ENCODE results near the gene GALNT2. TPM values are rescaled to one million over a fixed set of nuclear protein-coding genes. Genes with fewer than 3 reads are reported as not detected.
A peak's percentile ranks its signal among the peaks of the same experiment; 100 is the strongest.

The GALNT2 gene
- total and polyA plus RNA-seq, 9 of the 15 experiments (the other 6 are each of a cell fraction or from before 2014, with no cell fraction given) = 1.6 to 106 (median 51.9) TPM

DNA sequence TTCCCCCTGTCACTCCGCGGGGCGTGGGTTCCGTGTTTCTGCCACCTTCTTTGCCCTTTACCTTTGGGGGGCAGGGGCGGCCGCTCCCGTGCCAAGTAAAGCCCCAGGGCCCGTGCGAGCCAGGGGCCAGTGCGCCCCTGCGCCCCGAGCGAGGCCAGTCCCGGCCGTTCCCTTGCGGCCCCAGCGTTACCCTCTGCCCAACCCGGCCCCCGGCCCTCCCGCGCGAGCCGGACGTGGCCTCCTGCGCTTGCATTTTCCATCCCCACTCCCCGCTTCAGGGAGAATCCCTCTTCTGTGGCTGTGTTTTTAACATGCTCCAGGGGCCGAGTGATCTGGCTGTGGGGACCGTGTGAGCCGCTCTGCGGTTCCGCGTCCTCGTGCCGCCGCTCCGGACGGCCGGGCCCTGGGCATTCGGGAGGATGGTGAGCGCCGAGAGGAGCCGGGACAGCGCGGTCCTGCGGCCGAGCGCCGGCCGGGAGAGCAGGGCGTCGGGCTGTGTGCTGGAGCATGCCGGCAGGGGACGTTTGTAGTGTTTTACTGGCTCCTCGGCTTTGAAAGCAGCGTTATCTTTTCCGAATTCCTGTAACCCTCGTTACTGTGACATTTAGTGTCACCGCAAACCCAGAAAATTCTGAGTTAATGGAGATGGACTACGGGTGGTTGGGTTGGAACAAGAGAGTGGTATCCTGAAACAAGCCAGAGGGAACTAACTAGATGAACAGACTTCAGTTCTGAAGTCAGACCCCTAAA is 1.0 kb downstream of the GALNT2 start (continued):
- TF ChIP-seq, protein P1, sequence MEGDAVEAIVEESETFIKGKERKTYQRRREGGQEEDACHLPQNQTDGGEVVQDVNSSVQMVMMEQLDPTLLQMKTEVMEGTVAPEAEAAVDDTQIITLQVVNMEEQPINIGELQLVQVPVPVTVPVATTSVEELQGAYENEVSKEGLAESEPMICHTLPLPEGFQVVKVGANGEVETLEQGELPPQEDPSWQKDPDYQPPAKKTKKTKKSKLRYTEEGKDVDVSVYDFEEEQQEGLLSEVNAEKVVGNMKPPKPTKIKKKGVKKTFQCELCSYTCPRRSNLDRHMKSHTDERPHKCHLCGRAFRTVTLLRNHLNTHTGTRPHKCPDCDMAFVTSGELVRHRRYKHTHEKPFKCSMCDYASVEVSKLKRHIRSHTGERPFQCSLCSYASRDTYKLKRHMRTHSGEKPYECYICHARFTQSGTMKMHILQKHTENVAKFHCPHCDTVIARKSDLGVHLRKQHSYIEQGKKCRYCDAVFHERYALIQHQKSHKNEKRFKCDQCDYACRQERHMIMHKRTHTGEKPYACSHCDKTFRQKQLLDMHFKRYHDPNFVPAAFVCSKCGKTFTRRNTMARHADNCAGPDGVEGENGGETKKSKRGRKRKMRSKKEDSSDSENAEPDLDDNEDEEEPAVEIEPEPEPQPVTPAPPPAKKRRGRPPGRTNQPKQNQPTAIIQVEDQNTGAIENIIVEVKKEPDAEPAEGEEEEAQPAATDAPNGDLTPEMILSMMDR (IDR thresholded peaks at IDR 0.05 in 2 of 3, conservative IDR thresholded peaks at IDR 0.05 in 1 of 3; ENCODE audit: insufficient read depth in 2 of 3, low read depth in 1 of 3, low read length in 3 of 3) = peak in 1 of 3 experiments; percentile 34; a peak in 2 of 6 replicates
- TF ChIP-seq CBX2 (IDR thresholded peaks at IDR 0.05; ENCODE audit: insufficient read depth, low read length, poor library complexity, severe bottlenecking) (no peak), ZC3H8 (IDR thresholded peaks at IDR 0.05) (no peak), MECOM (CRISPR knock-in tag; IDR thresholded peaks at IDR 0.05) (no peak), PRMT5 (CRISPR knock-in tag; IDR thresholded peaks at IDR 0.05) (no peak), ZNF24 (IDR thresholded peaks at IDR 0.05) (peak; percentile 90), ZNF444 (CRISPR knock-in tag; IDR thresholded peaks at IDR 0.05) (no peak), SMARCA4 (IDR thresholded peaks at IDR 0.05) (no peak), PURB (CRISPR knock-in tag; IDR thresholded peaks at IDR 0.05; ENCODE audit: low read depth) (no peak), ZNF316 (IDR thresholded peaks at IDR 0.05) (no peak), U2AF2 (optimal IDR thresholded peaks at IDR 0.05; ENCODE audit: low read depth, low read length) (no peak), RFX7 (CRISPR knock-in tag; IDR thresholded peaks at IDR 0.05) (no peak), BACH1 (tag; IDR thresholded peaks at IDR 0.05) (no peak), FOXA1 (IDR thresholded peaks at IDR 0.05; ENCODE audit: borderline replicate concordance) (no peak), MCM3 (IDR thresholded peaks at IDR 0.05) (no peak), PYGO2 (tag; IDR thresholded peaks at IDR 0.05) (no peak), CHD1 (IDR thresholded peaks at IDR 0.05; ENCODE audit: low read length) (no peak), JUN (IDR thresholded peaks at IDR 0.05; ENCODE audit: borderline replicate concordance, low read depth, low read length) (no peak), JUN (CRISPR knock-in tag; IDR thresholded peaks at IDR 0.05; ENCODE audit: borderline replicate concordance) (no peak), IRF2 (CRISPR knock-in tag; IDR thresholded peaks at IDR 0.05) (peak; percentile 46; the same call in 1 of the 2 replicates)
- TF ChIP-seq, protein P2, sequence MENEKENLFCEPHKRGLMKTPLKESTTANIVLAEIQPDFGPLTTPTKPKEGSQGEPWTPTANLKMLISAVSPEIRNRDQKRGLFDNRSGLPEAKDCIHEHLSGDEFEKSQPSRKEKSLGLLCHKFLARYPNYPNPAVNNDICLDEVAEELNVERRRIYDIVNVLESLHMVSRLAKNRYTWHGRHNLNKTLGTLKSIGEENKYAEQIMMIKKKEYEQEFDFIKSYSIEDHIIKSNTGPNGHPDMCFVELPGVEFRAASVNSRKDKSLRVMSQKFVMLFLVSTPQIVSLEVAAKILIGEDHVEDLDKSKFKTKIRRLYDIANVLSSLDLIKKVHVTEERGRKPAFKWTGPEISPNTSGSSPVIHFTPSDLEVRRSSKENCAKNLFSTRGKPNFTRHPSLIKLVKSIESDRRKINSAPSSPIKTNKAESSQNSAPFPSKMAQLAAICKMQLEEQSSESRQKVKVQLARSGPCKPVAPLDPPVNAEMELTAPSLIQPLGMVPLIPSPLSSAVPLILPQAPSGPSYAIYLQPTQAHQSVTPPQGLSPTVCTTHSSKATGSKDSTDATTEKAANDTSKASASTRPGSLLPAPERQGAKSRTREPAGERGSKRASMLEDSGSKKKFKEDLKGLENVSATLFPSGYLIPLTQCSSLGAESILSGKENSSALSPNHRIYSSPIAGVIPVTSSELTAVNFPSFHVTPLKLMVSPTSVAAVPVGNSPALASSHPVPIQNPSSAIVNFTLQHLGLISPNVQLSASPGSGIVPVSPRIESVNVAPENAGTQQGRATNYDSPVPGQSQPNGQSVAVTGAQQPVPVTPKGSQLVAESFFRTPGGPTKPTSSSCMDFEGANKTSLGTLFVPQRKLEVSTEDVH (IDR thresholded peaks at IDR 0.05; ENCODE audit: low read depth, partially characterized antibody) = no peak
- TF ChIP-seq, protein P3, sequence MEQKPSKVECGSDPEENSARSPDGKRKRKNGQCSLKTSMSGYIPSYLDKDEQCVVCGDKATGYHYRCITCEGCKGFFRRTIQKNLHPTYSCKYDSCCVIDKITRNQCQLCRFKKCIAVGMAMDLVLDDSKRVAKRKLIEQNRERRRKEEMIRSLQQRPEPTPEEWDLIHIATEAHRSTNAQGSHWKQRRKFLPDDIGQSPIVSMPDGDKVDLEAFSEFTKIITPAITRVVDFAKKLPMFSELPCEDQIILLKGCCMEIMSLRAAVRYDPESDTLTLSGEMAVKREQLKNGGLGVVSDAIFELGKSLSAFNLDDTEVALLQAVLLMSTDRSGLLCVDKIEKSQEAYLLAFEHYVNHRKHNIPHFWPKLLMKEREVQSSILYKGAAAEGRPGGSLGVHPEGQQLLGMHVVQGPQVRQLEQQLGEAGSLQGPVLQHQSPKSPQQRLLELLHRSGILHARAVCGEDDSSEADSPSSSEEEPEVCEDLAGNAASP (IDR thresholded peaks at IDR 0.05) = no peak
- TF ChIP-seq, protein P4, sequence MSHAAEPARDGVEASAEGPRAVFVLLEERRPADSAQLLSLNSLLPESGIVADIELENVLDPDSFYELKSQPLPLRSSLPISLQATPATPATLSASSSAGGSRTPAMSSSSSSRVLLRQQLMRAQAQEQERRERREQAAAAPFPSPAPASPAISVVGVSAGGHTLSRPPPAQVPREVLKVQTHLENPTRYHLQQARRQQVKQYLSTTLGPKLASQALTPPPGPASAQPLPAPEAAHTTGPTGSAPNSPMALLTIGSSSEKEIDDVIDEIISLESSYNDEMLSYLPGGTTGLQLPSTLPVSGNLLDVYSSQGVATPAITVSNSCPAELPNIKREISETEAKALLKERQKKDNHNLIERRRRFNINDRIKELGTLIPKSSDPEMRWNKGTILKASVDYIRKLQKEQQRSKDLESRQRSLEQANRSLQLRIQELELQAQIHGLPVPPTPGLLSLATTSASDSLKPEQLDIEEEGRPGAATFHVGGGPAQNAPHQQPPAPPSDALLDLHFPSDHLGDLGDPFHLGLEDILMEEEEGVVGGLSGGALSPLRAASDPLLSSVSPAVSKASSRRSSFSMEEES (CRISPR knock-in tag; IDR thresholded peaks at IDR 0.05) = no peak

All from K562 (cell line).